GM19452 (cell line): ENCODE results near the gene UCHL1.
"Not testable (repeated sequence)": the region's sequence is repeated elsewhere in the genome, so short reads cannot be mapped to it uniquely, and the experiment has no call there.

Experiments
- ATAC-seq: cut with Tn5 transposase; IDR thresholded peaks from one replicate; pipeline ENCODE4 v1.9.1; 2021; ENCODE audit not compliant: unreplicated experiment

The UCHL1 gene

GRCh38 chr4:41287852-41288251 is 31.1 kb downstream of the UCHL1 start:
- no peak for ATAC-seq

DNA sequence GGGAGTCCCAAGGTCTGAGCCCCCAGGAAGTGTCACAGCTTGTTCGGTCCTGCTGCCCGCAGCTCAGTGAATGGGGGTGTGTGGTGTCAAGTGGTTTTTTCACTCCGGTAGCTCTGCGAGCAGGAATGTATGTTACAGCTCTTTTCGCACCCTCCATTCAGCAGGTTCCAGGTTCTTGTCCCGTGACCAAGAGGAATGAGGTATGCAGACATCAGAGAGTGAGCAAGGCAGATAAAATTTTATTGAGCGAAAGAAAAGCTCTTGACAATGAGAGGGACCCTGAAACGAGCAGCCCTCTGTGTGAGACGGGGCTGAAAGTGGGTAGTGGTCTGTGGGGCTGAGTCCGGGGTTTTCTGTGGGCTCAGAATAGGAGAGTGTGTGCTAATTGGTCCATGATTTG is 31.5 kb downstream of the UCHL1 start:
- no peak for ATAC-seq

DNA sequence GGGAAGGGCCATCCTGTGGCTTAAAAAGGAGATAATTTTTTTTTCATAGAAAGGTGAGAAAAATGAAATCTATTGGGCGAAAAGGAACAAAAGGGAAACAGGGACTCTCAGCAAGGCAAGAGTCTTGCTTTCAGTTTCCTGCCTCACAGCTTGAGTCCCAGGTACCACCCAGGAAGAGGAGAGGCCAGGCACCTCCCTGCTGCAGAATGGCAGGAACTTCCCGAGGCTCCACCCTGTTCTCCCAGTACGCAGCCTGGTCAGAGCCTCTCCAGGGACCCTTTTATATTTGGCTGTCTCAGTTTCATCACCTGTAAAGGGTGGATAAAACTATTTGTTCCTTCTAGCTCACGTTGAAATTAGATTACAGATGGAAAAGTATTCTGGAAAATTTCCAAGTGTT is 33.8 kb downstream of the UCHL1 start:
- ATAC-seq: no peak

DNA sequence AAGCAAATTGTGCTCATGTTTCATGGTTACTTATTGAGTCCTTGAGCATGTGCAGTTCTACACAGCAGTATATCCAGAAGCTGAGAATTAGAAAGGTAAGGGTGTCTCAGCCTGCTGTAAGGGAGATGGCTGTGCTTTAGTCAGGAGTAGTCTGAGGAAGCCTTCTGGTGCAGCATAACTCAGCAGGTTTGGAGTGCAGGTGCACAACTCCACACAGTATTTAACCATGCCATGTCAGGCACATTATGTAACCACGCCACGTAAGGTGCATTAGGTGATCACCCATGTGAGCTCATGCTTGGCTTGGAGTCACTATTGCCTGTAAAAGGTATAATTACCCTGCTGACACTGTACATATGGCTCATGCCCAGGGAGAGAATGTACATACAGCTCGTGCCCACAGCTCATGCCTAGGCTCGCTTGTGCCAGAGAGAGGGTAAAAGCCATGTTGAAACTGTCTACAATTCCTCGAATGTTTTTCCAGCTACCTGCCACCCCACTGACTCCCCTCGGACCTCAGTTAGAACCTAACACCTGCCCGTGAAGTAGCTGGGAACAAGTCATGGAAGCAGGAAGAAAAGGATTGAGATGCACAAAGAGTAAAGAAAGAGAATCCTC is 37.8 kb downstream of the UCHL1 start:
- no peak for ATAC-seq

GRCh38 chr4:41296995-41297394 is 40.3 kb downstream of the UCHL1 start:
- no peak for ATAC-seq

DNA sequence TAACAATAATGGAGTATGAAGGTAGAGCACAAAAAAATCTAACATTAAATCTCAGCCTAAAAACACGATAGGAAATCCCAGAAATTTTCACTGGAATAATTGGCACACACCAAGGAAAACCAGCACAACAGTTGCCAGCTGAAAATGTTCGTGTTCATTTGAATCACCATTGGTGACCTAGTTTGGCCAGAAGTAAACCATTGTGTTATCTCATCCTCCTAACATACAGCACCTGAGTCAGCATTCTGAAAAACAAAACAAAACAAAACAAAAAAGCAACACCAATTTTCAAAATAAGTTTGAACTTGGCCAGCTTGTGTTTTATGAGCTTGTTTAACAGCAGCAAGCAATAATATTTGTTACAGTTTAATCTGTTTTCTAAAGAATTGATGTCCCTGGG is 41.1 kb downstream of the UCHL1 start:
- no peak for ATAC-seq

GRCh38 chr4:41299486-41299885 is 42.8 kb downstream of the UCHL1 start:
- no peak for ATAC-seq

GRCh38 chr4:41301137-41301536 is 44.4 kb downstream of the UCHL1 start:
- ATAC-seq: no peak

- ATAC-seq: no peak
These were observed 46.8 kb downstream of the UCHL1 start for GRCh38 chr4:41303372-41304118.

GRCh38 chr4:41304221-41304620 is 47.5 kb downstream of the UCHL1 start:
- no peak for ATAC-seq

DNA sequence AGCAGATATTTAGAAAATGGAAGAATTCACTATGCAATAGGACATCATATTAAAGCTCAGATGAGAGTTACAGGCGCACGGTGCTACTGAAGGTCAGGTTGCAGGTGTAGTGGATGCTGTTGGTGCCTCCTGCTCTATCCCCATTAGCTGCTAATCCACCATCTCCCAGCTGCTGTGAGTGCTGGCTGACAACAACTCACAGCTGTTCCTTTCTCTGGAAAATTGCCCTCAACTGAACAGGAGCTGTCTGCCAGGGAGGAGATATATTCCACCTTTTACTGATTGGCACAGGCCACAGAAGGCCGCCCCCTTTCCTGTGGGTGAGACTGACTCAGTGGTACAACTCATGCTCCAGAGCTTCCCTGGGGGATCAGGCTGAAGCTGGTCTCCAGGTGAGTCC is 48.7 kb downstream of the UCHL1 start:
- no peak for ATAC-seq

DNA sequence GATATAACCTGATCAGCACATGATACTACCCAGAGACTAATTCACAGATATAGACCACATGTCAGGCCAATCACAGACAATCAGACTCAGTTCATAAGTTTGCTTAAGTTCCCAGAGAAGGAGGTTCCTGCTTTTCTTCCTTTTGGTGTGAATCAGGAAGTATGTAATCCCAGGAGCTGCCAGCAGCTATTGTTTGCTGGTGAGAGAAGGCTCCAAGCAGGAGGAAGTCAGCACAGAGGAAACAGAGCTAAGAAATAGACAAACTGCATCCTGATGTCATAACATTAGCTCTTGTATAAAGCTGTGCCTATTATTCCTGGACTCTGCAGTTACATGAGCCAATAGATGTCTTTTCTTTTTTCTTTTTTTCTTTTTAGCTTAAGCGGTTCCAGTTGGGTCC is 50.9 kb downstream of the UCHL1 start:
- no peak for ATAC-seq

GRCh38 chr4:41308398-41308797 is 51.7 kb downstream of the UCHL1 start:
- no peak for ATAC-seq

DNA sequence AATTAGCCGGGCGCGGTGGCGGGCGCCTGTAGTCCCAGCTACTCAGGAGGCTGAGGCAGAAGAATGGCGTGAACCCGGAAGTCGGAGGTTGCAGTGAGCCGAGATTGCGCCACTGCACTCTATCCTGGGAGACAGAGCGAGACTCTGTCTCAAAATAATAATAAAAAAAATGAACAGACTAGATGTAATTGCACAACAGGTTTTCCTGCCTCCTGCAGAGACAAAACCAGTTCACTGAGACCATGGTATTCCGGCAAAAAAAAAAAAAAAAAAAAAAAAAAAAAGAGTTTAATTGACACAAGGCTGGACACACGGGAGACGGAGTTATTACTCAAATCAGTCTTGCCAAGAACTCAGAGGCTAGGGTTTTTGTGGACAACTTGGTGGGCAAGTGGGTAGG is 58.7 kb downstream of the UCHL1 start:
- ATAC-seq: not testable (repeated sequence)

DNA sequence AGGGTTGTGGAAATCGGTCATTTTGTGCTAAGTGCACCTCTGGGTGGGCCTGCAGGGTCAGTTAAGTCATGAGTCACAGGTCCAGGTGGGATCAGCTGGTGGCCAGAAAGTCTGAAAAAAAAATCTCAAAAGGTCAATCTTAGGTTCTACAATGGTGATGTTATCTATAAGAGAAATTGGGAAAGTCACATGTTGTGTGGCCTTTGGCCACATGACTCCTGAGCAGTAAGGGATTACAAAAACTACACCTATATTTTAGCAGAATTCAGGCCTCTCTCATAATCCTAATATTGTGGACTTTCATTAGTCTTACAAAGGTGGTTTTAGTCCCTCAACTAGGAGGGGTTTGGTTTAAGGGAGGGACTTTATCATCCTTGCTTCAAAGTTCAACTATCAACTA is 59.1 kb downstream of the UCHL1 start:
- ATAC-seq: no peak
